Neuronal stem cell (in vitro differentiated cells): ENCODE data around the gene CCSER2.

Experiments
- DNase-seq: peaks from one replicate; pipeline ENCODE4 v3.0.0-alpha.2; 2013; ENCODE audit warnings: low spot score
- H2AFZ ChIP-seq: one replicate; pipeline ENCODE4 v1.6.1; 2013; ENCODE audit warnings: mild to moderate bottlenecking, low read length, inconsistent platforms
- H2AK5ac ChIP-seq: 2 replicates; pipeline ENCODE4 v1.6.1; 2013; ENCODE audit warnings: low read depth, mild to moderate bottlenecking, inconsistent platforms, low read length, moderate library complexity, mixed read lengths
- H2BK120ac ChIP-seq: 2 replicates; pipeline ENCODE4 v1.6.1; 2013; ENCODE audit warnings: low read depth, mild to moderate bottlenecking, inconsistent platforms, low read length, moderate library complexity, mixed read lengths
- H2BK12ac ChIP-seq: one replicate; pipeline ENCODE4 v1.6.1; 2013; ENCODE audit warnings: low read length, inconsistent platforms
- H2BK15ac ChIP-seq: 2 replicates; pipeline ENCODE4 v1.6.1; 2013; ENCODE audit warnings: mild to moderate bottlenecking, low read length, inconsistent platforms, mixed read lengths
- H2BK5ac ChIP-seq: one replicate; pipeline ENCODE4 v1.6.1; 2013; ENCODE audit warnings: inconsistent platforms, mild to moderate bottlenecking, low read length, moderate library complexity
- H3K14ac ChIP-seq: one replicate; pipeline ENCODE4 v1.6.1; 2013; ENCODE audit warnings: low read length, inconsistent platforms
- H3K18ac ChIP-seq: 2 replicates; pipeline ENCODE4 v1.6.1; 2013; ENCODE audit warnings: low read length, inconsistent platforms
- H3K23ac ChIP-seq: 2 replicates; pipeline ENCODE4 v1.6.1; 2013; ENCODE audit warnings: low read depth, mild to moderate bottlenecking, mixed read lengths, low read length, inconsistent platforms; ENCODE audit not compliant: poor library complexity
- H3K27ac ChIP-seq: replicated peaks from 3 replicates; pipeline ENCODE4 v1.5.1; 2013; ENCODE audit warnings: low read length, inconsistent platforms
- H3K27me3 ChIP-seq, 3 experiments: 2 replicates each; pipeline ENCODE4 v1.6.1; 2013; ENCODE audit warnings: low read length in 3 of 3, mild to moderate bottlenecking in 2 of 3, inconsistent platforms in 1 of 3, low read depth in 1 of 3, mixed read lengths in 1 of 3, moderate library complexity in 1 of 3; ENCODE audit not compliant: control insufficient read depth in 3 of 3, insufficient read depth in 3 of 3
- H3K36me3 ChIP-seq, 2 donors: replicated peaks in 1 of 2; 2 replicates each; pipeline ENCODE4 v1.6.1; 2013; ENCODE audit warnings: low read length in 2 of 2; ENCODE audit not compliant: control insufficient read depth in 2 of 2, insufficient read depth in 2 of 2
- H3K4ac ChIP-seq: 2 replicates; pipeline ENCODE4 v1.6.1; 2013; ENCODE audit warnings: inconsistent platforms, mild to moderate bottlenecking, low read length, moderate library complexity
- H3K4me1 ChIP-seq, 2 donors: 1 replicate in 1 of 2; 2 replicates in 1 of 2; pipeline ENCODE4 v1.6.1; 2013; ENCODE audit warnings: low read length in 2 of 2, low read depth in 1 of 2; ENCODE audit not compliant: control insufficient read depth in 2 of 2, insufficient read depth in 1 of 2
- H3K4me2 ChIP-seq: one replicate; pipeline ENCODE4 v1.6.1; 2013; ENCODE audit warnings: mild to moderate bottlenecking, low read length, inconsistent platforms; ENCODE audit not compliant: insufficient read depth, poor library complexity, severe bottlenecking
- H3K4me3 ChIP-seq, 2 donors: 2 replicates each; pipeline ENCODE4 v1.5.1; 2013; ENCODE audit warnings: low read length in 2 of 2, mild to moderate bottlenecking in 2 of 2, inconsistent platforms in 1 of 2, moderate library complexity in 1 of 2
- H3K79me1 ChIP-seq: one replicate; pipeline ENCODE4 v1.6.1; 2013; ENCODE audit warnings: low read depth, mild to moderate bottlenecking, inconsistent platforms, low read length, moderate library complexity
- H3K9ac ChIP-seq: one replicate; pipeline ENCODE4 v1.6.1; 2013; ENCODE audit warnings: mild to moderate bottlenecking, low read depth, low read length, inconsistent platforms; ENCODE audit not compliant: poor library complexity
- H3K9me3 ChIP-seq, 2 donors: replicated peaks in 1 of 2; 2 replicates each; pipeline versions ENCODE3 to v1.6.1; 2013; ENCODE audit warnings: low read length in 2 of 2, mild to moderate bottlenecking in 2 of 2, inconsistent platforms in 1 of 2, low read depth in 1 of 2, mixed read lengths in 1 of 2, moderate library complexity in 1 of 2; ENCODE audit not compliant: control insufficient read depth in 2 of 2, insufficient read depth in 1 of 2
- H4K8ac ChIP-seq: one replicate; pipeline ENCODE4 v1.6.1; 2013; ENCODE audit warnings: low read depth, mild to moderate bottlenecking, inconsistent platforms, low read length, moderate library complexity
- H4K91ac ChIP-seq: one replicate; pipeline ENCODE4 v1.6.1; 2013; ENCODE audit warnings: low read length, low read depth, mild to moderate bottlenecking, inconsistent platforms; ENCODE audit not compliant: poor library complexity
- WGBS, 2 donors: extraction: QIAGEN DNeasy Blood & Tissue Kit; methylation state at CpG; one replicate each; pipeline ENCODE4 v1.1.7; 2013; ENCODE audit warnings: missing lambda C conversion rate in 2 of 2, mixed read lengths in 1 of 2; ENCODE audit not compliant: insufficient read length in 2 of 2, insufficient replicate concordance in 1 of 2; ENCODE audit errors: extremely low coverage in 2 of 2; 5-methylcytosine and 5-hydroxymethylcytosine counted together

The CCSER2 gene

DNA sequence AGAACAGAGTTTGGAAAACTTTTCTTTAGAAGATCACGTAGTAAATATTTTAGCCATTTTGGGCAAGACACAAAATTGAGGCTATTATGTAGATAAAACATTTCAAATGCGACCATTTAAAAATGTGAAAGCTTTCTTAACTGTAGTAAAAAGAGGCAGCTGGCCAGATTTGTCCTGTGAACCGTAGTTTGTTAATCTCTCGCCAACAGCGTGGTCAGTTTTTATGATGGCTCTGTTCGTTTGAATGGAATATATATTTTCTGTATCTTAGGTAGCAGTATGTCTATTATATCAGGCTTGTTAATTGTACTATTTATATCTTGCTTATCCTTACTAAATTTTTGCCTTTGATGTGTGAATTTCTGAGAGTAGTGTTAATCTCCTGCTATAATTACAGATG lies 124.9 kb downstream of the CCSER2 start:
- H2BK12ac ChIP-seq = no peak overlapping the region
- no peak overlapping the region for H3K18ac ChIP-seq
- no peak overlapping the region for H4K91ac ChIP-seq
- WGBS, 2 donors = no CpG with 5 or more reads among the region's 6 CpGs
- H3K36me3 ChIP-seq = no peaks in the 10 kb centered on the region
- H3K4me2 ChIP-seq = no peak overlapping the region
- H2BK15ac ChIP-seq = no peak overlapping the region
- no peak overlapping the region for H3K14ac ChIP-seq
- no peak overlapping the region for H2AFZ ChIP-seq
- DNase-seq = no peak
- H3K27me3 ChIP-seq = no peaks in the 10 kb centered on the region
- no peaks in the 10 kb centered on the region for H3K79me1 ChIP-seq
- no peak overlapping the region for H2BK120ac ChIP-seq
- H4K8ac ChIP-seq = no peak overlapping the region
- H3K4me3 ChIP-seq = no peak overlapping the region
- no peak overlapping the region for H3K4ac ChIP-seq
- no peak overlapping the region for H3K9ac ChIP-seq
- peaks cover 0 to 1% of the 10 kb centered on the region in 2 donors for H3K4me1 ChIP-seq
- H2AK5ac ChIP-seq = no peak overlapping the region
- no peak overlapping the region for H3K27ac ChIP-seq
- H3K23ac ChIP-seq = no peak overlapping the region
- H2BK5ac ChIP-seq = no peak overlapping the region
- H3K9me3 ChIP-seq = peaks cover 0 to 7% of the 10 kb centered on the region in 2 donors

DNA sequence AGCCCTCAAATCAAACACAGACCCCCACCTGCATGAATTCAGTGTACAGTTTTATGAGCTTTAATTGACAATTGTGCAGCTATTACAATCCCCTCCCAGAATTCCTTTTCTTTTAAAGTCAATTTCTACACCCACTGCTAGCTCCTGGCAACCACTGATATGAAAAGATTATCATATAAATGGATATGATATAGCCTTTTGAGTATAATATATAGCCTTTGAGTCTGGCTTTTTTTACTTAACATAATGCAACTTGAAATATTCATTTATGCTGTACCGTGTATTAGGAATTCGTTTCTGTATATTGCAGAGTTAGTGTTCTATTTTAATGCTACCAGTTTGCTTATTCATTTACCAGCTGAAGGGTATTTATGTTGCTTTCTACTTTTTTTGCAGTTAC lies 127.7 kb downstream of the CCSER2 start:
- Histone ChIP-seq H3K36me3 (no peaks in the 10 kb centered on the region), H3K9ac (no peak overlapping the region), H3K27me3 (no peaks in the 10 kb centered on the region), H2BK5ac (no peak overlapping the region), H3K23ac (no peak overlapping the region), H3K79me1 (no peaks in the 10 kb centered on the region), H3K9me3 (peaks cover 0 to 18% of the 10 kb centered on the region in 2 donors), H2BK15ac (no peak overlapping the region), H2AK5ac (no peak overlapping the region), H3K27ac (no peak overlapping the region), H3K4ac (no peak overlapping the region), H2AFZ (no peak overlapping the region), H3K4me1 (peaks cover 0 to 1% of the 10 kb centered on the region in 2 donors), H3K4me2 (no peak overlapping the region), H2BK120ac (no peak overlapping the region), H2BK12ac (no peak overlapping the region), H3K18ac (no peak overlapping the region), H4K91ac (no peak overlapping the region), H4K8ac (no peak overlapping the region), H3K14ac (no peak overlapping the region), H3K4me3 (no peak overlapping the region)
- no peak for DNase-seq
- WGBS, 2 donors = no CpG with 5 or more reads among the region's 2 CpGs

DNA sequence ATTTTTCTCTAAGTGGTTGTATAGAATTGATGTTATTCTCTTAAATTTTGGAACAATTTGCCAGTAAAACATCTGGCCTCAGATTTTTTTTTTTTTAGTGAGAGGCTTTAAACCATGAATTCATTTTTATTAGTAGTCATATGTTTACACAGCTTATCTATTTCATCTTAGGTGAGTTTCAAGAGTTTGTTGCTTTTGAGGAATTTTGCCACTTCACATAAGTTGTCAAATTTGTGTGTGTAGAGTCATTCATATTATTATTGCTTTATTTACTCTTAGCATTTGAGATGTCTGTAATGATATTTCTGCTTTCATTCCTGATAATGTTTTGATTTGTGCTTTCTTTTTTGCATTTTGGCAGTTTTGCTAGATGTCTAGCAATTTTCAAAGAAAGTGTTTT lies 132.1 kb downstream of the CCSER2 start:
- H3K14ac ChIP-seq = no peak overlapping the region
- H3K23ac ChIP-seq = no peak overlapping the region
- no peak overlapping the region for H2BK120ac ChIP-seq
- no peak overlapping the region for H2AK5ac ChIP-seq
- H3K4ac ChIP-seq = no peak overlapping the region
- H3K4me2 ChIP-seq = no peak overlapping the region
- H3K9me3 ChIP-seq = peaks cover 0 to 11% of the 10 kb centered on the region in 2 donors
- no peak overlapping the region for H3K27ac ChIP-seq
- peaks cover 0 to 1% of the 10 kb centered on the region in 2 donors for H3K4me1 ChIP-seq
- no peak overlapping the region for H3K4me3 ChIP-seq
- H2BK15ac ChIP-seq = no peak overlapping the region
- no peak overlapping the region for H4K91ac ChIP-seq
- H2BK12ac ChIP-seq = no peak overlapping the region
- no peak overlapping the region for H2AFZ ChIP-seq
- no peaks in the 10 kb centered on the region for H3K79me1 ChIP-seq
- peaks cover 0 to 9% of the 10 kb centered on the region in 2 donors for H3K36me3 ChIP-seq
- no peak for DNase-seq
- H4K8ac ChIP-seq = no peak overlapping the region
- H2BK5ac ChIP-seq = no peak overlapping the region
- H3K27me3 ChIP-seq = no peaks in the 10 kb centered on the region
- H3K9ac ChIP-seq = no peak overlapping the region
- no peak overlapping the region for H3K18ac ChIP-seq

DNA sequence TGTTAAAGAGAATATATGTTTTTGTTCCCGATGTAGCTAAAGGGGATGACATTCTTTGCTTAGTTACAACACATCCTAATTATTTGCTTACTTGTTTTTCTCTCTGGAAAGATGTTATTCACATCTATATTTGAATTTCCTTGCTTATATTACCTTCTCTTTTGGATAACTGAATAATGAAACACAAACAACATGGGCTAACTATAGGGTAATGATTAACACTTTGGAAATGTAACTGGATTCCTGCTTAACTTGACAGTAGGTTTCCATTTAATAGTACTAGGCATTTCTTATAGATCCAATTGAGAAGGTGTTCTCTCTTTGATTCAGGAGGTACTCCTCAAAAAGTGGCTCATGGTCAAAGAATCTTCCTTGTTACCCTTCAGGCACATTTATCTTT lies 141.1 kb downstream of the CCSER2 start:
- Histone ChIP-seq H3K4me1 (no peaks in the 10 kb centered on the region), H3K4me3 (no peak overlapping the region), H3K14ac (no peak overlapping the region), H3K9ac (no peak overlapping the region), H2BK12ac (no peak overlapping the region), H2BK5ac (no peak overlapping the region), H2BK120ac (no peak overlapping the region), H3K4ac (no peak overlapping the region), H2AFZ (no peak overlapping the region), H3K9me3 (no peaks in the 10 kb centered on the region), H3K23ac (no peak overlapping the region), H3K27ac (no peak overlapping the region), H3K27me3 (no peaks in the 10 kb centered on the region), H2AK5ac (no peak overlapping the region), H4K8ac (no peak overlapping the region), H4K91ac (no peak overlapping the region), H2BK15ac (no peak overlapping the region), H3K18ac (no peak overlapping the region), H3K36me3 (peaks cover 0 to 31% of the 10 kb centered on the region in 2 donors), H3K4me2 (no peak overlapping the region), H3K79me1 (no peaks in the 10 kb centered on the region)
- no peak for DNase-seq
- no CpG with 5 or more reads among the region's 1 CpG for WGBS, 2 donors
